ENCODE data around the gene MUC12. TPM values are rescaled to one million over a fixed set of nuclear protein-coding genes. Genes with fewer than 3 reads are reported as not detected.

The MUC12 gene
- polyA plus RNA-seq, 1 donor (not counting 4 experiments of a cell fraction or from before 2014, with no cell fraction given): 0.24 TPM

GRCh38 chr7:101021703-101022102 is 52.3 kb downstream of the MUC12 start:
- DNase-seq (ENCODE audit: low read depth, low spot score) (no peak), FAIRE-seq (no peak)
- Histone ChIP-seq H3K9ac (ENCODE audit: control insufficient read depth, extremely low read depth, insufficient read depth, low read length) (no peak overlapping the region), H3K4me3 (ENCODE audit: control insufficient read depth in 2 of 3, extremely low read depth in 1 of 3, insufficient read depth in 2 of 3, low read depth in 1 of 3, low read length in 3 of 3) (no peak overlapping the region), H3K9me3 (ENCODE audit: control insufficient read depth, low read depth, low read length) (no peaks in the 10 kb centered on the region), H3K4me2 (ENCODE audit: control insufficient read depth, extremely low read depth, insufficient read depth, low read depth, low read length) (no peak overlapping the region), H3K27ac (ENCODE audit: control insufficient read depth, insufficient read depth, low read length) (no peak overlapping the region), H3K36me3 (ENCODE audit: control insufficient read depth in 2 of 2, extremely low read depth in 1 of 2, insufficient read depth in 2 of 2, low read length in 2 of 2) (no peaks in the 10 kb centered on the region), H3K27me3 (ENCODE audit: control insufficient read depth, extremely low read depth, insufficient read depth, low read length) (no peaks in the 10 kb centered on the region), H3K79me2 (ENCODE audit: control insufficient read depth, insufficient read depth, low read length) (no peaks in the 10 kb centered on the region), H4K20me1 (ENCODE audit: control insufficient read depth, extremely low read depth, insufficient read depth, low read length) (no peaks in the 10 kb centered on the region), H2AFZ (ENCODE audit: control insufficient read depth, low read length) (no peak overlapping the region), H3K9me1 (ENCODE audit: control insufficient read depth, extremely low read depth, insufficient read depth, low read length) (no peaks in the 10 kb centered on the region), H3K4me1 (ENCODE audit: control insufficient read depth, extremely low read depth, insufficient read depth, low read length) (peaks cover 17% of the 10 kb centered on the region)
- TF ChIP-seq EZH2 (IDR thresholded peaks at IDR 0.05; ENCODE audit: low read length) (no peak), CTCF (optimal IDR thresholded peaks at IDR 0.05 in 1 of 3, IDR thresholded peaks at IDR 0.05 in 1 of 3, conservative IDR thresholded peaks at IDR 0.05 in 1 of 3; ENCODE audit: extremely low read depth in 1 of 3, insufficient read depth in 2 of 3, low read length in 3 of 3) (no peak)
- dilution Hi-C loops (cut with MboI; ENCODE audit: extremely low pct_ligation_motif_present, low sequenced_read_pairs): no loop called here

DNA sequence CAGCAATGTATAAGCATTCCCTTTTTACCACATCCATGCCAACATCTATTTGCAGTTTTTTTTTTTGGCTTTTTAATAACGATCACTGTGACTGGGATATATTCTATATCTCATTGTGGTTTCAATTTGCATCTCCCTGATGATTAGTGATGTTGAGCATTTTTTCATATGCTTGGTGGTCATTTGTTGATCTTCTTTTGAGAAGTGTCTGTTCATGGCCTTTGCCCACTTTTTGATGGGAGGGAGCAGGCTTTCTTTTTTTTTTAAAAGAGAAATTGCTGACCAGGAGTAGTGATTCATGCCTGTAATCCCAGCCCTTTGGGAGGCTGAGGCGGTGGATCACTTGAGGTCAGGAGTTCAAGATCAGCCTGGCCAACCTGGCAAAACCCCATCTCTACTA is 54.5 kb downstream of the MUC12 start:
- no peaks in the 10 kb centered on the region for H3K9me3 ChIP-seq (ENCODE audit: control insufficient read depth, low read depth, low read length)
- no peak overlapping the region for H3K9ac ChIP-seq (ENCODE audit: control insufficient read depth, extremely low read depth, insufficient read depth, low read length)
- no peaks in the 10 kb centered on the region for H3K27me3 ChIP-seq (ENCODE audit: control insufficient read depth, extremely low read depth, insufficient read depth, low read length)
- H2AFZ ChIP-seq (ENCODE audit: control insufficient read depth, low read length): no peak overlapping the region
- H3K4me3 ChIP-seq (ENCODE audit: control insufficient read depth in 2 of 3, extremely low read depth in 1 of 3, insufficient read depth in 2 of 3, low read depth in 1 of 3, low read length in 3 of 3): no peak overlapping the region
- DNase-seq (ENCODE audit: low read depth, low spot score): no peak
- no peaks in the 10 kb centered on the region for H3K9me1 ChIP-seq (ENCODE audit: control insufficient read depth, extremely low read depth, insufficient read depth, low read length)
- H3K79me2 ChIP-seq (ENCODE audit: control insufficient read depth, insufficient read depth, low read length): no peaks in the 10 kb centered on the region
- dilution Hi-C loops (cut with MboI; ENCODE audit: extremely low pct_ligation_motif_present, low sequenced_read_pairs): no loop called here
- no peak overlapping the region for H3K27ac ChIP-seq (ENCODE audit: control insufficient read depth, insufficient read depth, low read length)
- H4K20me1 ChIP-seq (ENCODE audit: control insufficient read depth, extremely low read depth, insufficient read depth, low read length): no peaks in the 10 kb centered on the region
- no peak for TF ChIP-seq CTCF (optimal IDR thresholded peaks at IDR 0.05 in 1 of 3, IDR thresholded peaks at IDR 0.05 in 1 of 3, conservative IDR thresholded peaks at IDR 0.05 in 1 of 3; ENCODE audit: extremely low read depth in 1 of 3, insufficient read depth in 2 of 3, low read length in 3 of 3)
- no peak for TF ChIP-seq EZH2 (IDR thresholded peaks at IDR 0.05; ENCODE audit: low read length)
- no peak for FAIRE-seq
- H3K36me3 ChIP-seq (ENCODE audit: control insufficient read depth in 2 of 2, extremely low read depth in 1 of 2, insufficient read depth in 2 of 2, low read length in 2 of 2): no peaks in the 10 kb centered on the region
- H3K4me1 ChIP-seq (ENCODE audit: control insufficient read depth, extremely low read depth, insufficient read depth, low read length): peaks cover 3% of the 10 kb centered on the region
- H3K4me2 ChIP-seq (ENCODE audit: control insufficient read depth, extremely low read depth, insufficient read depth, low read depth, low read length): no peak overlapping the region

All from keratinocyte (primary cell).